Measurements from ENCODE around the gene ZNF425.

ZNF425 gene

DNA sequence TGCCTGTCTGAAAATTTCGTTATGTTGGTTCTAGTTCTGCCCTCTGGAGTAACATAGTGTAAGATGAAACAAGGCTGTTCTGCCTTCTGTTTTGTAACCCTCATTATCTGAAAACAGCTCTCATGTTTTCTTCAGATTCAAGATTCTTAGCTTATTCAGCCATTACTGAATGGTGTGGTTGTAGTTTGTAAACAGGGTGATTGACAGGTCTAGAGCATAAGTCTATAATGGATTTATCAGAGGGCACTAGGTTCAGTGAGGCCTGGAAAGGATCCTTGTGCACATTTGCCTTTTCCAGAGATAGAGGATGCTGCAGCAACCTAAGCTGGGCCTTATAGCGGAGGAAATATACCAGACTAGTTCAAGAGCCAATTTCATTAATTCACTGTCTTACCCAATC lies 27.2 kb upstream of the ZNF425 start:
- DNase-seq (ENCODE audit: low read depth in 1 of 2, low spot score in 1 of 2) = no peak
- no peak overlapping the region for H3K27ac ChIP-seq (replicated peaks)
- H3K4me3 ChIP-seq (replicated peaks; ENCODE audit: insufficient read depth, low read length) = no peak overlapping the region
- no peaks in the 10 kb centered on the region for H3K27me3 ChIP-seq (ENCODE audit: insufficient read depth, poor library complexity, severe bottlenecking)
- TF ChIP-seq, protein P1, sequence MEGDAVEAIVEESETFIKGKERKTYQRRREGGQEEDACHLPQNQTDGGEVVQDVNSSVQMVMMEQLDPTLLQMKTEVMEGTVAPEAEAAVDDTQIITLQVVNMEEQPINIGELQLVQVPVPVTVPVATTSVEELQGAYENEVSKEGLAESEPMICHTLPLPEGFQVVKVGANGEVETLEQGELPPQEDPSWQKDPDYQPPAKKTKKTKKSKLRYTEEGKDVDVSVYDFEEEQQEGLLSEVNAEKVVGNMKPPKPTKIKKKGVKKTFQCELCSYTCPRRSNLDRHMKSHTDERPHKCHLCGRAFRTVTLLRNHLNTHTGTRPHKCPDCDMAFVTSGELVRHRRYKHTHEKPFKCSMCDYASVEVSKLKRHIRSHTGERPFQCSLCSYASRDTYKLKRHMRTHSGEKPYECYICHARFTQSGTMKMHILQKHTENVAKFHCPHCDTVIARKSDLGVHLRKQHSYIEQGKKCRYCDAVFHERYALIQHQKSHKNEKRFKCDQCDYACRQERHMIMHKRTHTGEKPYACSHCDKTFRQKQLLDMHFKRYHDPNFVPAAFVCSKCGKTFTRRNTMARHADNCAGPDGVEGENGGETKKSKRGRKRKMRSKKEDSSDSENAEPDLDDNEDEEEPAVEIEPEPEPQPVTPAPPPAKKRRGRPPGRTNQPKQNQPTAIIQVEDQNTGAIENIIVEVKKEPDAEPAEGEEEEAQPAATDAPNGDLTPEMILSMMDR (IDR thresholded peaks at IDR 0.05; ENCODE audit: insufficient read depth, low read length) = no peak
- no peak for TF ChIP-seq SPI1 (IDR thresholded peaks at IDR 0.05; ENCODE audit: borderline replicate concordance, low read depth)
- TF ChIP-seq, protein P2, sequence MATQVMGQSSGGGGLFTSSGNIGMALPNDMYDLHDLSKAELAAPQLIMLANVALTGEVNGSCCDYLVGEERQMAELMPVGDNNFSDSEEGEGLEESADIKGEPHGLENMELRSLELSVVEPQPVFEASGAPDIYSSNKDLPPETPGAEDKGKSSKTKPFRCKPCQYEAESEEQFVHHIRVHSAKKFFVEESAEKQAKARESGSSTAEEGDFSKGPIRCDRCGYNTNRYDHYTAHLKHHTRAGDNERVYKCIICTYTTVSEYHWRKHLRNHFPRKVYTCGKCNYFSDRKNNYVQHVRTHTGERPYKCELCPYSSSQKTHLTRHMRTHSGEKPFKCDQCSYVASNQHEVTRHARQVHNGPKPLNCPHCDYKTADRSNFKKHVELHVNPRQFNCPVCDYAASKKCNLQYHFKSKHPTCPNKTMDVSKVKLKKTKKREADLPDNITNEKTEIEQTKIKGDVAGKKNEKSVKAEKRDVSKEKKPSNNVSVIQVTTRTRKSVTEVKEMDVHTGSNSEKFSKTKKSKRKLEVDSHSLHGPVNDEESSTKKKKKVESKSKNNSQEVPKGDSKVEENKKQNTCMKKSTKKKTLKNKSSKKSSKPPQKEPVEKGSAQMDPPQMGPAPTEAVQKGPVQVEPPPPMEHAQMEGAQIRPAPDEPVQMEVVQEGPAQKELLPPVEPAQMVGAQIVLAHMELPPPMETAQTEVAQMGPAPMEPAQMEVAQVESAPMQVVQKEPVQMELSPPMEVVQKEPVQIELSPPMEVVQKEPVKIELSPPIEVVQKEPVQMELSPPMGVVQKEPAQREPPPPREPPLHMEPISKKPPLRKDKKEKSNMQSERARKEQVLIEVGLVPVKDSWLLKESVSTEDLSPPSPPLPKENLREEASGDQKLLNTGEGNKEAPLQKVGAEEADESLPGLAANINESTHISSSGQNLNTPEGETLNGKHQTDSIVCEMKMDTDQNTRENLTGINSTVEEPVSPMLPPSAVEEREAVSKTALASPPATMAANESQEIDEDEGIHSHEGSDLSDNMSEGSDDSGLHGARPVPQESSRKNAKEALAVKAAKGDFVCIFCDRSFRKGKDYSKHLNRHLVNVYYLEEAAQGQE (IDR thresholded peaks at IDR 0.05; ENCODE audit: insufficient replicate concordance, low read depth) = no peak
- no peak for TF ChIP-seq POLR2AphosphoS5 (IDR thresholded peaks at IDR 0.05; ENCODE audit: low read depth)
- TF ChIP-seq GABPA (IDR thresholded peaks at IDR 0.05; ENCODE audit: low read depth) = no peak

DNA sequence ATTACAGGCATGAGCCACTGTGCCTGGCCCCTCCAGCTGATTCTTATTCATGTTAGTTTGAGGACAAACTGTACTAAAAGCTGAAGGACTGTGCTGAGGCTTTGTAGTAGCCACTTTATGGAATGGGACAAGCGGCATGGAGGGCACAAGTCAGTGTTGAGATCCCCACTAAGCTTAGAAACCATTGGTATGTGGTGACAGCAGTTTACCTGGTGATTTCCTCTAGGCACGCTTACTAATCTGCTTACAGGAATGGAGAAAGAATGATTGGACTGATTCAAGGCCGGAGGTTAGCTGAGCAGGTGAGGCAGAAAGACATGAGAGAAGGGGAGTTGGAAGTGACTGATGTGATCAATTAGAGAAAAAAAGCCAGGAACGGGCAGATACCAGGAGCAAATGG lies 24.9 kb upstream of the ZNF425 start:
- no peak overlapping the region for H3K27ac ChIP-seq (replicated peaks)
- TF ChIP-seq, protein P2 (IDR thresholded peaks at IDR 0.05; ENCODE audit: insufficient replicate concordance, low read depth) = no peak
- no peak for TF ChIP-seq POLR2AphosphoS5 (IDR thresholded peaks at IDR 0.05; ENCODE audit: low read depth)
- TF ChIP-seq GABPA (IDR thresholded peaks at IDR 0.05; ENCODE audit: low read depth) = no peak
- TF ChIP-seq, protein P1 (IDR thresholded peaks at IDR 0.05; ENCODE audit: insufficient read depth, low read length) = no peak
- no peaks in the 10 kb centered on the region for H3K27me3 ChIP-seq (ENCODE audit: insufficient read depth, poor library complexity, severe bottlenecking)

DNA sequence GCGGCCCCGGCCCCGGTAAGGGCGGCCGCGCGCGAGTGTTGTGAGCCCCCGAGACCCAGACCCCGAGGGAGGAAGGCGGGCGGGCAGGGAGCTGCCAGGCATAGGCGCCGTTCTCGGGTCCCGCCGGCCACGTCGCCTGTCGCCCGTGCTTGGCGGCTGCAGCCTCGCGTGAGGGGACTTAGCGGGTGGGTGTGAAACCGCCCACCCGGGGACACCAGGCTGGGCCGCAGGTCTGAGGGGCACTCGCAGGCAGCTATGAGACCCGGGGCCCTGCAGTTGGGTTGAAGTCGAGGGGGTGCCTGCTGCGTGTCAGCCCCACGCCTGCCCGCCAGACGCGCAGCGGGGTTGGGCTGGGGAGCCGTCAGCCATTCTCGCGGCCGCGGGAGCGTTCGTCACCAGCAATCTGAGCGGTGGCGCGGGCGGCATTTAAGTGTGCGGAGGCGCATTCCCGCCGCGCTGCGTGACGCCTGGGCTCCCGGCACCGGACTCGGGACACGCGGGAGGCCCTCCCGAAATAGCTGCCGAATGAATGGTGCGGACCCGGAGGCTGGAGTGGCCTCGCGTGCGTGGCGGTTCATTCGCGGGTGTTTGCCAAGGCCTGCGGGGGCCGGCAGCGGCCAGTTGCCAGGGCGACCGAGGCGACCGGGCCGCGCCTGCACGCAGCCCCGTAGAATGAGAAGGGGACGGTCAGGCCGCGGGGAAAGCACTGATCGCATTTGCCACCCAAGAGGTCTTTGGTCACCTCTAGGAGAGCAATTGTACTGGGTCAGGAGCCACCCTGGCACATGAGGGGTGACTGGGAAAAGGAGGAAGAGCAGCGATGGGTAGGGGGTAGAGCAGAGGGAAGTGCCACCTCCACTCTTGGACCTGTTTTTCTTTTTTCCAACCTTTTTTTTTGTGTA lies 21.9 kb upstream of the ZNF425 start:
- H3K4me3 ChIP-seq (replicated peaks; ENCODE audit: insufficient read depth, low read length) = peak overlapping the region; percentile 89
- H3K27ac ChIP-seq (replicated peaks) = peak overlapping the region; percentile 95
- peak; percentile 29 to 52 for DNase-seq (ENCODE audit: low read depth in 1 of 2, low spot score in 1 of 2)
- no peaks in the 10 kb centered on the region for H3K27me3 ChIP-seq (ENCODE audit: insufficient read depth, poor library complexity, severe bottlenecking)
- TF ChIP-seq GABPA (IDR thresholded peaks at IDR 0.05; ENCODE audit: low read depth) (no peak), POLR2AphosphoS5 (IDR thresholded peaks at IDR 0.05; ENCODE audit: low read depth) (0 out of 2 replicates have a peak, but pooled peaks have one; percentile 3), SPI1 (IDR thresholded peaks at IDR 0.05; ENCODE audit: borderline replicate concordance, low read depth) (peak; percentile 43; the same call in 1 of the 2 replicates)
- TF ChIP-seq, protein P1 (IDR thresholded peaks at IDR 0.05; ENCODE audit: insufficient read depth, low read length) = no peak
- TF ChIP-seq, protein P2 (IDR thresholded peaks at IDR 0.05; ENCODE audit: insufficient replicate concordance, low read depth) = no peak

More for the DNA sequence above, 24.9 kb upstream of the ZNF425 start:
- H3K4me3 ChIP-seq (replicated peaks; ENCODE audit: insufficient read depth, low read length) = no peak overlapping the region
- DNase-seq (ENCODE audit: low read depth in 1 of 2, low spot score in 1 of 2) = no peak
